Body of pancreas (tissue), 4 donors: Measurements from ENCODE around the gene ASB8.

ENCODE experiments used
- CTCF ChIP-seq, 7 experiments: fragments of 450-650 bp in 4 of 7; fragments of 200-600 bp in 3 of 7; sonication (generic) in 3 of 7; IDR thresholded peaks; one replicate each; pipeline ENCODE4 v1.5.1; 2016 to 2019; ENCODE audit warnings: antibody characterized with exemption in 7 of 7
- POLR2A ChIP-seq, 3 donors: fragments of 450-650 bp; IDR thresholded peaks; one replicate each; pipeline ENCODE4 v1.6.1; 2016; ENCODE audit warnings: antibody characterized with exemption in 3 of 3, mild to moderate bottlenecking in 2 of 3

- TF ChIP-seq CTCF (IDR thresholded peaks at IDR 0.05) (no peak), POLR2A (IDR thresholded peaks at IDR 0.05) (no peak)
These were observed 33.8 kb upstream of the ASB8 start for GRCh38 chr12:48191096-48191495.
